NCI-H2227 (cell line): ENCODE results near the gene LMX1B.
A peak's percentile ranks its signal among the peaks of the same experiment; 100 is the strongest.

ENCODE experiments used
- DNase-seq: peaks from one replicate; lab custom pipeline; 2025; ENCODE audit not compliant: unreplicated experiment; lab: John Stamatoyannopoulos, UW

Gene LMX1B

DNA sequence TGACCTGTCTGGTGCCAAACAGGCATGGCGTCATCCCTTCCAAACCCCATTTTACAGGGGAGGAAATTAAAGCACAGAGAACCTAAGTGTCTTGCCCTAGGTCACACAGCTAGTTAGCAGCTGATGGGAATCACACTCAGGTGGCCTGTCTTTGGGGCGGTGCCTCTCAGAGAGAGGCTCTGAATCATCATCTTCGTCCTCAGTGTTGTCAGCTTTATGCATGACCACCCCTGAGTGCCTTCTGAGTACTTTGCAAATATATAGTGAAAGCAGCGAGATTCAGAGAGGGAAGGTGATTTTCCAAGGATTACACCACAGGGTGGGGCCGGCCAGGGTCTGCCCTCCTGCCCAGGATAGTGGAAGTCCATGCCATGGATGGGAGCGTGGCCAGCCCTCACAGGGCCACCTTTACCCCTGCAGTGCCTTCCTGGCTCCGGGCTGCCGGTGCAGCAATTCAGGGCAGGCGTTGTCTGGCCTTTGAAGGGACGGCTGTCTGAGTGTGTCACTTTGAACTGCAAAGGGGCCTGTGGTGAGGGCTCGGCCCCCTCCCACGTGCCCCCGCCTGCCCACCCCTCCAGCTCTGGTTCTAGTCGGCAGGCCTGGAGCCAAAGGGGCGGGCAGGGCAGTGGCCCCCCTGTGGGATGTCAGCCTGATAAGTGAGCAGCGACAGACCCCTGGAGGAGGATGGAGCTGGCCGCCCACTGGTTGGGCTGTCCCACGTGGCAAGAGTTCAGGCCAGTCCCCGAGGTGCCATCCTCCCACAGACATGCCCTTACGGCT lies 16.9 kb downstream of the LMX1B start:
- no peak for DNase-seq

DNA sequence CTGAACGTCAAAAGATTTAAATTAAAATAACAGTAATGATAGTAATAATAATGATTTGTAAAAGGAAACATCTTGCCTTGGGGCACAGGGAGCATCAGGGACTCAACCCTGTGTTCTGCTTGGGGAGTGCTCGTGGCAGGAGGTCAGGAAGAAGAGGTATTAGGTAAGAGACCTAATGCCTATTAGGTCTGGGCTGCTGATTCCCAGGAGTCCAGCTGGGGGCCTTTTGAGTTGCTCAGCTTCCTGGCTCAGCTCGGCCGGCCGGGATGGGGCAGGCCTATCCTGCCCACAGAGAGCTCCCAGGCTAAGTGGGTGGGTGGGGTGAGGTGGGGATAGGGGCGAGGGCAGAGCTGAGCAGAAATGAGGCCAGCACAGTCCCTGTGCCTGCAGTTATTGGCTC lies 17.5 kb downstream of the LMX1B start:
- DNase-seq, result no peak

DNA sequence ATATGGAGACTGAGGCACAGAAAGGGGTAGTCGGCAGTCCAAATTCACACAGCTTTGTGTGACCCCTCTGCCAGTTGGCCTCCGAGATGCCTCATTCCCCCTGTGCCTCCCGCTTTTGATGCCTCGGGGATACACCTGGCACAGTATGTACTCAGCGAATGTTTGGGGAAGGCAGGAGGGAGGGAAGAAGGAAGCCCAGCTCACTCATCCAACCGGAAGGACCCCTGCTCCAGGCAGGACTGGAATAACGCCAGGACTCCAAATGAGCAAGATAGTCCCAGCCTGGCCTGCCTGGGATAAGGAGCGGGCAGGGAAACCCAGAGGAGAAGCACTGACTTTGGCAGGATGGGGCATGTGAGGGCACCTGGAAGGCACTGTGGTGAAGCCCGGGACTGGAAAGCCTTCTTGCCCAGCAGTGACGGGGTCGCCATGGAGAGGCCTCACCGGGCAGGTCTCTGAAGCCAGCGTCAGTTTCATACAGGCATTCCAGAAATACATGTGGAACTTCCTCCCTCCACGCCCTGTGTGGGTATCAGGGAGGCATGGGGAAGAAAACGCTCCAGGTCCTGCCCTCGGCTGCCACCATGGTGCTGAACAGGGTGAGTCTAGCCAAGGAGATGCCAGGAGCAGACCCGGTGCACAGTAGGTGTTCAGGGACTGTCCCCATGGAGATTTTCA lies 20.3 kb downstream of the LMX1B start:
- DNase-seq, result no peak

DNA sequence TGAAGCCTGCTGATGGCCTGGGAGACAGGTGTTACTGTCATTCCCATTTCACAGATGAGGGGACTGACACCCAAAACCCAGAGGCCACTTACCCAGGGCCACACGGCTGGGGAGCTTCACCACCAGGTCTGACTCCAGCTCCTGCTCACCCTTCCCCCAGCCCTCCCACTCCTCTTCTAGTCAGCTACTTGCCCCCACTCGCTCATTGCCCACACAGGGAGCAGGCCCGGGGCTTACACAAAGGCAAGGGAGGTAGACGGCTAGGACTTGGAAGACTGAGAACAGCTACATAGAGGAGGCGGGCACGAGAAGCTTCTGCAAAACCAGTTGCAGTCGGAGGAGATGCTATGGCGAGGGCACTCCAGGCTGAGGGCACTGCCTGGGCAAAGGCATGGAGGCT lies 21.3 kb downstream of the LMX1B start:
- no peak for DNase-seq

DNA sequence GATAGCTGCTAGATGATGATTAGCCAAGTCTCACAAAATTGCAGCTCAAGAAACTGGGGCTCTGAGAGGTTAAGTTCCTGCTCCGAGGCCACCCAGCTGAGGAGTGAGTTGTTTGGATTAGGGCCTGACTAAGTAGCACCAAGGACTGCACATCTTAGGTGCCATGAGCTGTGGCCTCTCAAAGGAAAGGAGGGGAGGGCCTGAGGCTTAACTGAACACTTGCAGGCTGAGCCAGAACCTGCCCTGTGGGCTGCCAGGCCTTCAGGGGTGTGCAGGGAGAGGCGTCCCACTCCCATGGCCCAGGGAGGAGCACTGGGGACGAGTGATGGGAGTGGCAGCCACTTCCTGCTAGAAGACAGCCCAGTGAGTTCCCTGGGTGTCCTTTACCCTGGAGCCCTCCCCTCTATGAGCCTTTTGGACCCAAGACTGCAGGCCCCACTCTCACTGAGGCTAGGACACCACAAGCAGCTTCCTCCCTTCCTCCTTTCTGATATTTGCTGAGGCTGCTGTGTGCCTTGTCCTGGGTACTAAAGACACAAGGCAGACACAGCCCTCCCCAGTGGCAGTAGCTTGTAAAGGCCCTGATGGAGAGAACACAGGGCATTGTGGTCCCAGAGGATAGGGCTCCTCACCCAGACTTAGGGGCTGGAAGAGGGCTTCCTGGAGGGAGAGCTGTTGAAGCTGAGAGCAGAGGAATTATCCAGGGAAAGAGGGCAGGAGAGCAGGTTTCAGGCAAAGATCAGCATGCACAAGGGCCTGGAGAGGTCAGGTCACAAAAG lies 22.1 kb downstream of the LMX1B start:
- no peak for DNase-seq

DNA sequence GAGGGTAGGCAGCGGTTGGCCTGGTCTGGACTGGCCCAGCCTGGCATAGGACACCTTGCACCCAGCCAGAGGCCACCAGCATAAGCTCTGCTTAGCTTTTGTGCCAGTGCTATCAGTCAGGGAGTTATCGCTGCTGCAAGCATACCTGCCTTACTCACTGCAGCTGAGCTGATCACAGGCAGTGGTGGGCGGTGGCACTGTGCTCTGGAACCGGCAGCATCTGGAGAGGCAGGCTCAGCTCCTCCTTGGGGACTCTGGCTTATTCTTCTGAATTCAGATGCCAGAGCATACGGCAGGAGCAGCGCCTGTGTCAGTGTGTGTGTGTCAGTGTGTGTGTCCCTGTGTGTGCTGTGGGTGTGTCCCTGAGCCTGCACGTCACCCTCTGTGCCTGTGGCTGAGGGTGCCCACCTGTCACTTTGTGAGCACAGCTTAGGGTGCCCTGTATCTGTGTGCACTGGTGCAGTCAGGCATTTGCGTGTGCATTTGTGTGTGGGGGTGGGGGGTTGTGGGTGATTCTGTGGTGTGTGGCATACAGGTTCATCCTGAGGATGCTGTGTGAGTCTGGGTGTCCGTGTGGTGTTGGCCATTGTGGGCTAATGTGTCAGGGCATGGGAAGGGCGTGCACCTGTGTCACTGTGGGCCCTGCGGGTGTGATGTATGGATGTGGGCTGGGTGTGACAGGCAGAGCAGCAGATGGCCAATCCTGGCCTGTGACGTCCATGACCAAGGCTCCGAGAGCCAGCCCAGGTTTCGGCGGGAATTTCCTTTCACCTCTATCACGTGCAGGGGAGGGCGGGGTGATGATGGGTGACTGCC lies 23.5 kb downstream of the LMX1B start:
- no peak for DNase-seq

DNA sequence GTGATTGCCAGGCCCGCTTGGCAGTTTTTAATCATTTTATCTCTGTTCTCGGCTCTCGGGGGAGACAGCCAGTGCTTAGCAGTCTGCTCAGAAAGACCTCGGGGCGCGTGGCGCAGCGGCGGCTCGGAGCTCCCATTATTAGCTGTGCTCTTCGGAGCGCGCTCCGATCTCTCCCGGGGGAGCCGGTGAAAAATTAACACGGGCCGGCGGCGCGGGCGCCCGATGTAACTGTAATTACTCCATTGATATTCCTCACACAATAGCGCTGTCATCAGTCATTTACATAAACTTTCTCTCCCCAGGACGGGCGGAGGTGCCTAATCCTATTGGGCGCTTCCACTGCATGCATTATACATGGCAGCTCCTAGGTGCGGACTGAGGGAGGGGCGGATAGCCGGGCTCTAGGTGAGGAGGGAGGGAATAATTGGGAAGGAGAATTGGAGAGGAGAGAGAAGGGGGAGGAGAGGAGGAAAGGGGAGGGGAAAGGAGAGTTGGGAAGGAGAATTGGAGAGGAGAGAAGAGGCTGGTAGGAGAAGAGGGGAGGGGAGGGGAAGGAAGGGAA lies 24.9 kb downstream of the LMX1B start:
- peak; percentile 33 for DNase-seq

DNA sequence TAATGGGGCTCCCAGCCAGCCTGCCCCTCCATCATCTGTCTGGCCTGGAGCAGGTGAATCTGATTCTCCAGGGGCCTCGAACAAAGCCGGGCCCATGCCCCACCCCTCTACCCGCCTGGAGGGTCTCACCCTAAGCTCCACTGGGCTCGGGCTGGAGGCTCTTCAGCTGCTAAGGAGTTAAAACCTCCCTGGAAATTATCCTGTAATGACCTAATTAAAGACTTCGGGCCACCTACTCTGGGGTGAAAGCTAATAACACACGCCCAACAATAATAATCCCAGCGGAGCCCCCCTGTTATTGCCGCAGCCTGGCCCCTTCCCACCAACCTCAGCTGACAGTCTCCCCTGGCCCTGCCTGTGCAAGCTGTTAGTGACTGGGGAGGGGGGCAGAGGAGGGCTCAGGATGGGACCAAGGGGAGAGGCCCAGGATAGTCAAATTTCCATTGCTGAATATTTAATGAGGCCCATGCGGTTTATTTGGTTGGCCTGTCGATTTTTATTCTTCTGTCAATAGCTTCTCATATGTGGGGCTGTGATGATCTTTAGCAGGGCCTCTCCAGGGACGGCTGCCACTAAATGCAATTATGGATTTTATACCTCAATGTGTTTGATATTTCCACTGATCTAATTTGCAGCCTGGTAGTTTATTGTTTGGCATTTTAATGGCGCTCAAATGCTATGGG lies 25.7 kb downstream of the LMX1B start:
- DNase-seq, result no peak

DNA sequence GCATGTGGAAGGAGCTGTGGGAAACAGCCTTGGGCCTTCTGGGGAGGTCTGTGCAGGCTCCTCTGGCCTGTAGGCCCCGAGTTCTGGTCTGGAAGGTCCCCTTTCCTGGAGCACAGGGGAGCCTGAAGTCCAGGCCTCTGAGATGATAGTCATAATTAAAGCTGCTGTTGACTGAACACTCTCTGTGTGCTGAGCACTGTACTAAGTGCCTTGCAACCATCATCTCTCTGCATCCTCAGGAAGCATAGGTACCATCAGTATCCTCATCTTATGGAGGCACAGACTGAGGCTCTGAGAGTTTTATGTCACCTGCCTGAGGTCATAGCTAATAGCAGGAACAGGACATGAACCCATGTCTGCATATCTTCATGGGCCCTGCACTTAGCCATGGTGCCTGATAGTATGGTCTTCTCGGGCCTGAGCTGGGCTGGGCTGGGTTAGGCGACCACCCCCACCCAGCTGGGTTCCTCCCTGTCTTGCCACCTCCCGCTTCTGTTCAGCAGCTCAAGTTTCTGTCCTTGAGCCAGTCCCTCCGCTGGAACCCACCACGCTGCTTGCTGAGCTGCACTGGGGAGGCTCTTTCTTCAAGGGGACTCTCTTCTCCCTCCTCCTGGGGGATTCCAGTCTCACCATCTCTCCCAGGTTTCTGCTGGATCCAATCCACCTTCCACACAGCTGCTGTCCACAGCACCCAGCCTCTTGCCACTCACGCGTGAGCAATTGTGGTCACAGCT lies 27.6 kb downstream of the LMX1B start:
- DNase-seq, result no peak

DNA sequence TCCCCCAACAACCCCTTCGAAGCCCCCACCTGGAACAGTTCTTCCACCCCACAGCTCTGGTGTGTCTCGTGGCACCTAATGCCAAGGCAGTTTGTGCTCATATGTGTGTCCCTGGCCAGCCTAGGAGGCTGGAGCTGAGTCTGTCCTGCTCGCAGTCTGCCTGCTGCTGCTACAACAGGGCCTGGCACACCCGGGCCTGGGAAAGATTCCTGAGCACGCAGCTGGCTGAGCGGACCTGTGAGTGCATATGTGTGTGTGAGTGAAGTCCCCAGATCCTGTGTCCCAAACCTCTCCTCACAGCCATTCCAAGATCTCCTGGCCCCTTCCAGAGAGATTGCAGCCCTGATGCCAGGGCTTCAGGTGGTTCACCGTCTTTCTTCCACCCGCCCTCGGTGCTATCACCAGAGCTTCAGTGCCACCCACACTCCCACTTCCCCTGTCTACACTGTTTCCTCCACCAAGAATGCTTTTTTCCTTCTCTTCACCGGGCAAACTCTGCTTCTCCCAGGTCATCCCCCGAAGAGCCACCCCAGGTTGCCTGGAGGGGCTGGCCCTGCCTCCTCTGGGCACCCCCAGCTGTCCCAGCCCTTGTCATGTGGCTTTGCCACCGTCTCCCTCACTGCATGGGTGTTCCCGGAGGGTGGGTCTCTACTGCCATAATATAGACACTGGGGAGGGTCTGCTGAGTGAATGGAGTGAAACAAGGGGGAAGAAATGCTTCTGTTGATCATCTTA lies 28.4 kb downstream of the LMX1B start:
- DNase-seq, result no peak

DNA sequence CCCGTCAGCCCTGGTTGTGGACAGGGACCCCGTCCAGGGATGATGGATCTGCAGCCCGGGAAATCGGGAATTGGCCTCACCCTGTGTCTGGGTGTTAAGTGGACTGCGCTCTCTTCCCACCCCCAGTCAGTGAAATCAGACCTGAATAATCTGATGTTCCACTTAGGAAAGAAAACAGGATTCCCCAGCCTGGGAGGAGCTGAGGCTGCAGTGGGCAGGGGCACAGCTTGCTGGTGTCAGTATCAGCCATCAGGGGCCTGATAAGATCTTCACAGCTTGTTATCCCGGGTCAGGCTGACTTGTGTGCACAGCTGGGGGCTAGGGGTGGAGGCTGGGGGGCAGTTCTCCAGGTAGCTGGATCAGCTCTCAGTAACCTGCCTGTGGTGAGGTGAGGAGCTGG lies 29.1 kb downstream of the LMX1B start:
- no peak for DNase-seq

DNA sequence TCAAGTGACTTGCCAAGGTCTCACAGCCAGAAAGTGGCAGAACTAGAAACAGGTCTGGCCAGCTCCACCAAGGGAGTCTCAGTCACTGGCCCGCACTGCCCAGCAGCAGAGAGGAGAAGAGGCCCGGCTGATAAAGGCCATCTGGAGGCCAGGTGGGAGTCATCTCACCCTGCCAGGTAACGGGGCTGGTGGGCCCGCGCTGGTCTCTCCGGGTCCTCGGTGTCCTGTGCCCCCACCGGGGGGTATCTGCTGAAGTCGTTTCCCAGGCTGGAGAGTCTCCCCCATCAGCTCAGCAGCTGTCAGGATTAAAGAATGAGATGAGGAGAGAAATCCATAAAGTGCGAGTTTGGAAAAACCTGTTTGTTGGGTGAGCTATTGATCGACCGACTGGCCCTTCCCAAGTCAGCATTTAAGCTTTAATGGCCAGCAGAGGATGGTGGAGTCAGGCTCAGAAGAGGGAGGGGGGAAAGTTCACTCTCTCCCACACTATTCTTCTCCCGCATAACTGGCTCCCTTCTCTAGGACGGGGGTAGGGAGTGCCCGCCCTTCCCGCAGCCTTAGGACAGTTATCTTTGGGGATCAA lies 30.3 kb downstream of the LMX1B start:
- no peak for DNase-seq

DNA sequence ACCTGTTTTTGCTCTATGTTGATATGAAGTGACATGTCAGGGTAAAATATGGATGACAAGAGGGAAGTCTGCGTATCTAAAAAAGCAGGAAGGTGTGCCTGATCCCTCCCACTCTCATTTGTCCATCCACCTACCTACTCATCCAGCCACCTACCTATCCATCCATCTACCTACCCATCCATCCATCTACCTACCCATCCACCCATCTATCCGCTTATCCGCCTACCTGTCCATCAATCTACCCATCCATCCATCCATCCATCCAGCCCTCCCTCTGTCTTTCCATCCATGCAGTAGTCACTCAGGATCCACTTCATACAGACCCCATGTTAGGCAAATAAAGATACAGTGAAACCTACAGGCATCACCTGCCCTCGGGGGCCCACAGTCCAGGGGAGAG lies 32.4 kb downstream of the LMX1B start:
- no peak for DNase-seq

DNA sequence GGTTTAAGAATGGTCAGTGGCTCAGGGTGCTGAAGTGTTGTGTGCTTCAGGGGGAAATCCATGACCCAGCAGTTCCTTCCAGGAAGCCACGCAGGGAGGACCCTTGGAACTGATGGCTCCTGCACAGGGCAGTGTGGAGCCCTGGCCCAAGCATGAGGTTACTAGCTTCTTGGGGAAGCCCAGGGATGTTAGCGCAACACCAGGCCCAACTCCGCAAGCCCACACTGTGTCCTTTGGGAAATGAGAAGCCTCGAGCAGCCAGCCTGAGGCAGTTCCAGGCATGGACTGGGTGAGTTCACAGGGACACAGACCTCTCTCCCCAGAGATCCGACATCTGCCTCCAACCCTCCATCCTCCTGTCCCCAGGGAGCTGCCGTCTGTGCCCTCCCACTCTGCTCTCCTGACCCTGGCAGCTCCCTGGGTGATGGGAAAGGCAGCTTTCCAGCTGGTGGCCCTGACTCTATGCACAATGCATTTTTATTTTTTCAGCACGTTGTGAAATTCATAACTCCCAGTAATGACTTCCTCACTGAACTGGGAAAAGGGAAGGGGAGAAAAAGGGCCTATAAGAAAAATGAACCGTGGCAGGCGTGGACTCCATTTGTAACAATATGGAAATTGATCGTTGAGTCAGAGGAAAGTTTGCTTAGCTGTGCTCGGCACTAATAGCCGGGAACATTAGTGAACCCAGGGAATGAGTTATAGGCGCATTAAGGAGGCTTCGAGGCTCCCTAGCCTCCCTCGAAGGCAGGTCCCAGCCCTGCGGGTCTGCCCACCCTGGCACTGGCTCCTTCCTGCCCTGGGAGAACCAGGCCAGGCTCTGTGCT lies 34.1 kb downstream of the LMX1B start:
- no peak for DNase-seq

DNA sequence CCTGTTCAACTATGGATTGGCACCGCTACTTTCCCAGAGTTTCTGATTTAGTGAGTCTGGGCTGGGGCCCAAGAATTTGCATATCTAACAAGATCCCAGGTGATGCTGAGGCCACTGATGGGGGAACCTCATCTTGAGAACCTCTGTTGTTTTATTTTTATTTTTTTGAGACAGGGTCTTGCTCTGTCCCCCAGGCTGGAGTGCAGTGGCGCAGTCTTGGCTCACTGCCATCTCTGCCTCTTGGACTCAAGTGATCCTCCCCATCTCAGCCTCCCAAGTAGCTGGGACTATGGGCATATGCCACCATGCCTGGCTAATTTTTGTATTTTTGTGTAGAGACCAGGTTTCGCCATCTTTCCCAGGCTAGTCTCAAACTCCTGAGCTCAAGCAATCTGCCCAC lies 35.7 kb downstream of the LMX1B start:
- DNase-seq, result no peak

DNA sequence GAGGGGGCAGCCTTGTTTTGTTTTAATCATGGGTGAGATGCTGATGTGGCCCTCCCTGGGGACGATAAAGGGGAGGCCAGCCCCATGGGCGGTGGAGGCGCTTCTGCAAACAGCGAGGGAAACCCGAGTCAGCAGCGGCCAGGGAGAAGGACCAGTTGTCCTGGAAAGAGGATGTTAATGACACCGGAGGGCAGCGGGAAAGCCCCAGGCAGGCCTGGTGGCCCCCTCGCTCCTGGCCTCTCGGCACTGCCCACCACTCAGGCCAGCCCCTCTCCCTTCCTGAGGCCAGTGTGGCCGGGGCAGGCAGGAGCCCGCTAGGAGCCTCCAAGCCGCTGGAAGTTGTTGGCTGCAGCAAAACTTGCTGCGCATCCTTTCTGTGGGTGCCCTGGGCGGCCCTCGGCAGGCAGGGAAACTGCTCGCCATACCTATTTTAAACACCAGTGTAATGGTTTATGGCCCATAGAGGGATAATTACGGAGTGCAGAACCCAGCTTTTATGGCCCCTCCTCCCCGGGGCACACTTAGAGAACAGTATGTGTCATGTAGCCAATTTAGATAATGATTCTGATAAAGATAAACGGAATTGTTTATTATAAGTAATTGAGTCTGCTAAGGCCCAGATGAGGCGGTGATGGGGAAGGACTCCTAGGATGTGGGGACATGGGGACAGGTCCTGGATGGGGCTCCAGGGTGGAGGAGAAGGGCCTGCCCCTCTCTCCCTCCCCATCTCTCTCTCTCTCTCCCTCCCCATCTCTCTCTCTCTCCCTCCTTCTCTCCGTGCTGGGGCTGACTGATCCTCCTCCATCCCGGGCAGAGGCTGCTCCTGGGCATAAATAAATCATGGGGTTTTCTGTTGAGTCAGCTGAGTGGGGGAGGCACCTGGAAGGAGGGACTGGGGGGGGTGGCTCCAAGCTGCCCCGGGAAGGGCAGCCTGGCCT lies 36.9 kb downstream of the LMX1B start:
- peak; percentile 46 for DNase-seq

DNA sequence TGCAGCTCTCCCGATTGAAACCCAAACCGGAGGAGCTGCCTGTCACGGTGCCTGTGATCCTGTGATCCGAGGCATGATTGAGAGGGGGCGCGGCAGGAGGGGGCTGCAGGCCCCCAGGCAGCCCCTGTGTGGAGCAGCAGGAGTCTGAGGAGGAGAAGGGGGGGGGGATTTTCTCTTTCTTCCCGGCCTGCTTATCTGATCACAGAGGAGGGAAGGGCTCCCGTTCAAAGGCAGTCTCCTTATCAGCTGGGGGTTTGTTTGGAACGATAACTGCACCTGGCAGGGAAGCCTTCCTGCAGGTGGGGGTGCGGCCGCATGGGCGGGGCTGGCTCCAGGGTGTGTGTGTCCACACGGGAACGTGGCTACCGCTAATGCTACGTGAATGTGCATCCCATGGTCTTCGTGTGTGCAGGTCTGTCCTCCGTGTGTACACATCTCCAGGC lies 38.4 kb downstream of the LMX1B start:
- no peak for DNase-seq
